Spleen (tissue), 11 donors: ENCODE data around the gene UXS1. TPM values are rescaled to one million over a fixed set of nuclear protein-coding genes. Genes with fewer than 3 reads are reported as not detected.

ENCODE experiments used
- DNase-seq: peaks from one replicate; pipeline ENCODE4 v3.0.0-alpha.2; 2020
- H3K27ac ChIP-seq, 8 donors: fragments of 200-600 bp; sonication (generic) in 7 of 8; 1 replicate in 4 of 8; 2 replicates in 4 of 8; pipeline versions ENCODE4 v1.5.0 to v1.8.0; 2016 to 2021; ENCODE audit warnings: inconsistent platforms in 4 of 8, mild to moderate bottlenecking in 4 of 8, moderate library complexity in 1 of 8
- H3K27me3 ChIP-seq, 7 donors: fragments of 200-600 bp; sonication (generic) in 6 of 7; replicated peaks in 1 of 7; 1 replicate in 4 of 7; 2 replicates in 3 of 7; pipeline versions ENCODE4 v1.5.0 to v1.8.0; 2016 to 2021; ENCODE audit warnings: inconsistent platforms in 3 of 7, mild to moderate bottlenecking in 1 of 7
- H3K36me3 ChIP-seq, 6 donors: fragments of 200-600 bp; sonication (generic) in 5 of 6; 1 replicate in 4 of 6; 2 replicates in 2 of 6; pipeline versions ENCODE4 v1.5.0 to v1.8.0; 2016 to 2021; ENCODE audit warnings: inconsistent platforms in 2 of 6
- H3K4me1 ChIP-seq, 6 donors: fragments of 200-600 bp; sonication (generic) in 5 of 6; 1 replicate in 3 of 6; 2 replicates in 3 of 6; pipeline versions ENCODE4 v1.5.0 to v1.8.0; 2016 to 2021; ENCODE audit warnings: inconsistent platforms in 3 of 6
- H3K4me3 ChIP-seq, 8 donors: fragments of 200-600 bp; sonication (generic) in 7 of 8; 1 replicate in 4 of 8; 2 replicates in 4 of 8; pipeline versions ENCODE4 v1.5.0 to v1.8.0; 2016 to 2021; ENCODE audit warnings: inconsistent platforms in 4 of 8, mild to moderate bottlenecking in 4 of 8, moderate library complexity in 2 of 8
- H3K9me3 ChIP-seq, 8 donors: fragments of 200-600 bp; sonication (generic) in 7 of 8; 1 replicate in 4 of 8; 2 replicates in 4 of 8; pipeline versions ENCODE4 v1.5.0 to v1.8.0; 2016 to 2021; ENCODE audit warnings: inconsistent platforms in 4 of 8
- CTCF ChIP-seq, 11 experiments: fragments of 200-600 bp in 7 of 11; fragments of 450-650 bp in 4 of 11; sonication (generic) in 4 of 11; IDR thresholded peaks in 8 of 11; conservative IDR thresholded peaks in 3 of 11; 1 replicate in 7 of 11; 2 replicates in 4 of 11; pipeline versions ENCODE4 v1.4.0 to v1.8.0; 2016 to 2021; ENCODE audit warnings: antibody characterized with exemption in 11 of 11, inconsistent platforms in 4 of 11, mild to moderate bottlenecking in 1 of 11
- POLR2A ChIP-seq, 3 donors: fragments of 450-650 bp; IDR thresholded peaks; one replicate each; pipeline ENCODE4 v1.5.1; 2017; ENCODE audit warnings: antibody characterized with exemption in 3 of 3, mild to moderate bottlenecking in 1 of 3
- POLR2AphosphoS5 ChIP-seq, 3 donors: sonication (generic); formaldehyde crosslinking; IDR thresholded peaks; one replicate each; pipeline ENCODE4 v1.5.1; 2017; ENCODE audit warnings: antibody characterized with exemption in 3 of 3
- WGBS, 5 donors: extraction: QIAGEN DNeasy Blood & Tissue Kit in 3 of 5; methylation state at CpG; one replicate each; pipeline versions ENCODE4 v1.1.5 to v1.1.7; 2013 to 2018; 5-methylcytosine and 5-hydroxymethylcytosine counted together
- intact Hi-C: fragments of 100-400 bp; cut with DNase I; formaldehyde crosslinking; loops from one replicate; pipeline ENCODE4 v1.15.0; 2023; ENCODE audit warnings: low total_unique reads
- polyA plus RNA-seq, 3 donors: library from polyadenylated mRNA; stranded (reverse); fragments of 200-250 nt; gene quantifications; one replicate each; pipeline ENCODE4 v1.2.1, GENCODE V29; 2013
- total RNA-seq, 7 donors: library from RNA; depleted of rRNA in 3 of 7; stranded (reverse); fragments of >200 nt in 3 of 7; fragmentation: NEBNext Ultra II Directional in 4 of 7; extraction: Animal tissue kit (Norgen Biotek cat#: 25700) in 4 of 7; gene quantifications; one replicate each; pipeline versions ENCODE4 v1.1.0 to v1.2.1, GENCODE V29; 2016 to 2021
- donor health status: healthy with polysubstance abuse.
- donor health status: DM: no; HTN: no; CAD: no; lungs with moderate emphysema.
- donor health status: DM: no; HTN: no; CAD: no.
- donor health status: Bipolar disorder and iron deficiency.
- donor health status: healthy.
- donor health status: DM: no; HTN: no; CAD: no.
- donor health status: DM: yes; HTN: yes; CAD: no.

The UXS1 gene
- total and polyA plus RNA-seq, 10 donors = 9.5 to 60.1 (median 40.3) TPM

DNA sequence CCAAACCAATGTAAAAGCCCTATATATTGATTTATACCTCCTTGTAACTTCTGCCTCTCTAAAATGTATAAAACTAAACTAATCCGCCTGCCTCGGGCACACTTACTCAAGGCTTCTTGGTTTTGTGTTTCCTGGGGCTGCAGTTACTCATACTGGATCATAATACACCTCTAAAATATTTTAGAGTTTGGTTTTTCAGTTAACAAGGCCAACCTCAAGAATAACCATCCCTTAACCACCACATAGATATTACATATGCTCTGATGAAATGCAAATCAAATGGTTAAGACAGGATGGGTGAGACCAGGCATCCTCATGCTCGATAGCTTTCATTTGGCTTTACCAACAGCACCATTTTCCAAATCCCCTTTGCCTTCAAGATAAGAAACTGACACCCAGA lies 46.4 kb downstream of the UXS1 start:
- H3K9me3 ChIP-seq = peaks cover 0 to 3% (median under 1%) of the 10 kb centered on the region in 8 donors
- no peak overlapping the region for H3K27ac ChIP-seq
- WGBS, 5 donors = 67 to 83% (median 77%) methylated on average over 3 of the region's 3 CpGs
- intact Hi-C loops = no loop called here
- TF ChIP-seq POLR2AphosphoS5 (IDR thresholded peaks at IDR 0.05) = no peak
- TF ChIP-seq CTCF (IDR thresholded peaks at IDR 0.05 in 8 of 11, conservative IDR thresholded peaks at IDR 0.05 in 3 of 11) = no peak
- no peak for TF ChIP-seq POLR2A (IDR thresholded peaks at IDR 0.05)
- DNase-seq = no peak
- no peak overlapping the region for H3K4me3 ChIP-seq
- H3K27me3 ChIP-seq = no peaks in the 10 kb centered on the region
- peaks cover 0 to 61% (median 4%) of the 10 kb centered on the region in 6 donors for H3K36me3 ChIP-seq
- peaks cover 0 to 37% (median 0%) of the 10 kb centered on the region in 6 donors for H3K4me1 ChIP-seq

- intact Hi-C loops = no loop called here
- DNase-seq = no peak
Measured at GRCh38 chr2:106147159-106147558, 46.9 kb downstream of the UXS1 start.

GRCh38 chr2:106144621-106145331 lies 49.3 kb downstream of the UXS1 start:
- 73 to 84% (median 76%) methylated on average over 21 of the region's 21 CpGs for WGBS, 5 donors

More at GRCh38 chr2:106147159-106147558, 46.9 kb downstream of the UXS1 start:
- Histone ChIP-seq H3K4me1 (peaks cover 0 to 42% (median 0%) of the 10 kb centered on the region in 6 donors), H3K36me3 (peaks cover 0 to 62% (median 4%) of the 10 kb centered on the region in 6 donors), H3K4me3 (no peak overlapping the region), H3K27ac (no peak overlapping the region), H3K9me3 (no peaks in the 10 kb centered on the region), H3K27me3 (no peaks in the 10 kb centered on the region)
- WGBS, 5 donors = 61 to 79% (median 67%) methylated on average over 3 of the region's 3 CpGs
- TF ChIP-seq CTCF (IDR thresholded peaks at IDR 0.05 in 8 of 11, conservative IDR thresholded peaks at IDR 0.05 in 3 of 11) (no peak), POLR2AphosphoS5 (IDR thresholded peaks at IDR 0.05) (no peak)

More at GRCh38 chr2:106144621-106145331, 49.3 kb downstream of the UXS1 start:
- Histone ChIP-seq H3K36me3 (peaks cover 0 to 55% (median 4%) of the 10 kb centered on the region in 6 donors), H3K27ac (no peak overlapping the region), H3K4me1 (peaks cover 0 to 51% (median 0%) of the 10 kb centered on the region in 6 donors), H3K4me3 (no peak overlapping the region), H3K9me3 (no peaks in the 10 kb centered on the region), H3K27me3 (no peaks in the 10 kb centered on the region)
- DNase-seq = no peak
- intact Hi-C loops = no loop called here
- TF ChIP-seq CTCF (IDR thresholded peaks at IDR 0.05 in 8 of 11, conservative IDR thresholded peaks at IDR 0.05 in 3 of 11) (no peak), POLR2AphosphoS5 (IDR thresholded peaks at IDR 0.05) (no peak), POLR2A (IDR thresholded peaks at IDR 0.05) (no peak)
